Left ventricle myocardium inferior (tissue), 1 donor: ENCODE results near the gene LIMS1. TPM values are rescaled to one million over a fixed set of nuclear protein-coding genes. Genes with fewer than 3 reads are reported as not detected.

Experiments used
- DNase-seq: peaks from one replicate; pipeline ENCODE4 v3.0.0-alpha.2; 2020
- H3K27ac ChIP-seq: fragments of 200-600 bp; replicated peaks from 2 replicates; pipeline ENCODE4 v1.8.0; 2021
- H3K27me3 ChIP-seq: fragments of 200-600 bp; 2 replicates; pipeline ENCODE4 v1.8.0; 2021; ENCODE audit warnings: low read depth
- H3K36me3 ChIP-seq: fragments of 200-600 bp; 2 replicates; pipeline ENCODE4 v1.8.0; 2021
- H3K4me1 ChIP-seq: fragments of 200-600 bp; 2 replicates; pipeline ENCODE4 v1.8.0; 2021
- H3K4me3 ChIP-seq: fragments of 200-600 bp; 2 replicates; pipeline ENCODE4 v1.8.0; 2021; ENCODE audit warnings: mild to moderate bottlenecking, moderate library complexity
- H3K9me3 ChIP-seq: fragments of 200-600 bp; replicated peaks from 2 replicates; pipeline ENCODE4 v1.8.0; 2021
- CTCF ChIP-seq: fragments of 200-600 bp; IDR thresholded peaks from 2 replicates; pipeline ENCODE4 v1.8.0; 2021; ENCODE audit warnings: antibody characterized with exemption, mild to moderate bottlenecking, borderline replicate concordance
- intact Hi-C: fragments of 100-400 bp; cut with micrococcal nuclease; formaldehyde crosslinking; loops from one replicate; pipeline ENCODE4 v1.11.0; 2022
- total RNA-seq: library from RNA; stranded (reverse); fragmentation: NEBNext Ultra II Directional; extraction: Animal tissue kit (Norgen Biotek cat#: 25700); gene quantifications from one replicate; pipeline ENCODE4 v1.2.1, GENCODE V29; 2021
- donor health status: DM: no; HTN: yes; CAD: no; lungs with severe emphysema.

LIMS1 gene
- total RNA-seq, 1 donor from 2014 or later, result 77.0 TPM

- no peak for DNase-seq
- no peak overlapping the region for H3K4me3 ChIP-seq
- H3K36me3 ChIP-seq, result no peaks in the 10 kb centered on the region
- H3K27ac ChIP-seq, result no peak overlapping the region
- no peaks in the 10 kb centered on the region for H3K9me3 ChIP-seq
- no peaks in the 10 kb centered on the region for H3K27me3 ChIP-seq
- H3K4me1 ChIP-seq, result peaks cover 30% of the 10 kb centered on the region
- intact Hi-C loops, result no loop called here
- no peak for TF ChIP-seq CTCF
Observed at GRCh38 chr2:108547606-108548005, 13.3 kb downstream of the LIMS1 start.

GRCh38 chr2:108548208-108549003 is 14.1 kb downstream of the LIMS1 start:
- Histone ChIP-seq H3K4me3 (no peak overlapping the region), H3K27me3 (no peaks in the 10 kb centered on the region), H3K36me3 (no peaks in the 10 kb centered on the region), H3K9me3 (no peaks in the 10 kb centered on the region), H3K27ac (no peak overlapping the region), H3K4me1 (peaks cover 34% of the 10 kb centered on the region)
- DNase-seq, result no peak
- intact Hi-C loops, result no loop called here
- TF ChIP-seq CTCF, result no peak

GRCh38 chr2:108552566-108552965 is 18.3 kb downstream of the LIMS1 start:
- TF ChIP-seq CTCF, result no peak
- no peaks in the 10 kb centered on the region for H3K27me3 ChIP-seq
- H3K4me3 ChIP-seq, result no peak overlapping the region
- no peak for DNase-seq
- H3K36me3 ChIP-seq, result no peaks in the 10 kb centered on the region
- intact Hi-C loops, result no loop called here
- H3K4me1 ChIP-seq, result peaks cover 62% of the 10 kb centered on the region
- no peaks in the 10 kb centered on the region for H3K9me3 ChIP-seq
- peak overlapping the region; percentile 77 for H3K27ac ChIP-seq

GRCh38 chr2:108553209-108553919 is 19.1 kb downstream of the LIMS1 start:
- no peak for DNase-seq
- intact Hi-C loops, result no loop called here
- peaks cover 56% of the 10 kb centered on the region for H3K4me1 ChIP-seq

GRCh38 chr2:108554528-108554927 is 20.3 kb downstream of the LIMS1 start:
- no peak for TF ChIP-seq CTCF
- Histone ChIP-seq H3K36me3 (no peaks in the 10 kb centered on the region), H3K9me3 (no peaks in the 10 kb centered on the region), H3K4me1 (peaks cover 61% of the 10 kb centered on the region), H3K4me3 (no peak overlapping the region), H3K27me3 (no peaks in the 10 kb centered on the region), H3K27ac (peak overlapping the region; percentile 77)
- peak; percentile 72 for DNase-seq
- intact Hi-C loops, result no loop called here

More at GRCh38 chr2:108553209-108553919, 19.1 kb downstream of the LIMS1 start:
- no peak for TF ChIP-seq CTCF
- Histone ChIP-seq H3K36me3 (no peaks in the 10 kb centered on the region), H3K4me3 (no peak overlapping the region), H3K9me3 (no peaks in the 10 kb centered on the region), H3K27ac (peak overlapping the region; percentile 77), H3K27me3 (no peaks in the 10 kb centered on the region)
